ENCODE data around the gene KCNK7. TPM values are rescaled to one million over a fixed set of nuclear protein-coding genes. Genes with fewer than 3 reads are reported as not detected.
A peak's percentile ranks its signal among the peaks of the same experiment; 100 is the strongest.

The KCNK7 gene
- total RNA-seq, 1 experiment from 2014 or later: 0.58 TPM

- CTCF ChIA-PET: no interaction called here
- BruUV-seq (replicated peaks): no TSS peak
- no peak overlapping the region for H3K4me3 ChIP-seq (ENCODE audit: low read length)
- H3K4me1 ChIP-seq (ENCODE audit: insufficient read depth, low read length): peaks cover 51% of the 10 kb centered on the region
- no peaks in the 10 kb centered on the region for H3K27me3 ChIP-seq (ENCODE audit: low read length)
- DNase-seq (no peak), ATAC-seq (no peak)
- no peaks in the 10 kb centered on the region for H4K20me1 ChIP-seq (ENCODE audit: low read length)
- no peaks in the 10 kb centered on the region for H3K9me2 ChIP-seq (replicated peaks; ENCODE audit: low read length)
- peaks cover 7% of the 10 kb centered on the region; the same call in 1 of the 2 replicates for H3K36me3 ChIP-seq (ENCODE audit: low read depth, low read length)
- POLR2A ChIA-PET (ENCODE audit: unreplicated experiment): no interaction called here
- peaks cover 27% of the 10 kb centered on the region for H3K79me2 ChIP-seq (ENCODE audit: low read length)
- intact Hi-C loops (cut with micrococcal nuclease): loop anchor here (2.0 kb wide), 1 partner anchor 17 kb away; the partner anchor contains the start of gene ZNRD2
- H3K4me2 ChIP-seq (ENCODE audit: low read length): peak overlapping the region; percentile 93; the same call in 1 of the 2 replicates
- H2AFZ ChIP-seq (ENCODE audit: low read length): no peak overlapping the region
- no peaks in the 10 kb centered on the region for H3K9me3 ChIP-seq (ENCODE audit: low read length)
- H3K27ac ChIP-seq (ENCODE audit: low read length): no peak overlapping the region
- no peaks in the 10 kb centered on the region for H3F3A ChIP-seq (ENCODE audit: low read length, unreplicated experiment)
- TF ChIP-seq CTCF (conservative IDR thresholded peaks at IDR 0.05; ENCODE audit: low read depth, low read length): no peak
- no peak for TF ChIP-seq EZH2 (IDR thresholded peaks at IDR 0.05; ENCODE audit: low read length, unreplicated experiment)
- TF ChIP-seq EZH2phosphoT487 (IDR thresholded peaks at IDR 0.05; ENCODE audit: borderline replicate concordance, low read length): no peak
- H3K9ac ChIP-seq (ENCODE audit: low read length): no peak overlapping the region
These were observed 41.4 kb downstream of the KCNK7 start for GRCh38 chr11:65554057-65554818.

- no peak for ATAC-seq
- Histone ChIP-seq H3K27me3 (ENCODE audit: low read length) (no peaks in the 10 kb centered on the region), H3K36me3 (ENCODE audit: low read depth, low read length) (peaks cover 11% of the 10 kb centered on the region; the same call in 1 of the 2 replicates), H4K20me1 (ENCODE audit: low read length) (no peaks in the 10 kb centered on the region), H3K9me3 (ENCODE audit: low read length) (no peaks in the 10 kb centered on the region), H3F3A (ENCODE audit: low read length, unreplicated experiment) (no peaks in the 10 kb centered on the region), H3K9ac (ENCODE audit: low read length) (no peak overlapping the region), H2AFZ (ENCODE audit: low read length) (no peak overlapping the region), H3K27ac (ENCODE audit: low read length) (no peak overlapping the region), H3K4me1 (ENCODE audit: insufficient read depth, low read length) (peaks cover 43% of the 10 kb centered on the region), H3K4me3 (ENCODE audit: low read length) (no peak overlapping the region), H3K79me2 (ENCODE audit: low read length) (peaks cover 27% of the 10 kb centered on the region), H3K4me2 (ENCODE audit: low read length) (no peak overlapping the region), H3K9me2 (replicated peaks; ENCODE audit: low read length) (no peaks in the 10 kb centered on the region)
- ChIA-PET CTCF (no interaction called here), POLR2A (ENCODE audit: unreplicated experiment) (no interaction called here)
- no peak for DNase-seq
- TF ChIP-seq CTCF (conservative IDR thresholded peaks at IDR 0.05; ENCODE audit: low read depth, low read length) (no peak), EZH2phosphoT487 (IDR thresholded peaks at IDR 0.05; ENCODE audit: borderline replicate concordance, low read length) (no peak), EZH2 (IDR thresholded peaks at IDR 0.05; ENCODE audit: low read length, unreplicated experiment) (no peak)
- no TSS peak for BruUV-seq (replicated peaks)
- intact Hi-C loops (cut with micrococcal nuclease): loop anchor here (2.0 kb wide), 1 partner anchor 17 kb away; the partner anchor contains the start of gene ZNRD2
These were observed 42.1 kb downstream of the KCNK7 start for GRCh38 chr11:65553301-65554001.
